Kidney epithelial cell (primary cell): Measurements from ENCODE around the gene GRB7. TPM values are rescaled to one million over a fixed set of nuclear protein-coding genes. Genes with fewer than 3 reads are reported as not detected.

Experiments used
- DNase-seq: peaks from one replicate; pipeline ENCODE4 v3.0.0-alpha.2; 2010; ENCODE audit warnings: low read depth
- H3K27me3 ChIP-seq: 2 replicates; pipeline ENCODE4 v1.6.0; 2011; ENCODE audit warnings: low read length; ENCODE audit not compliant: control insufficient read depth, insufficient read depth
- H3K36me3 ChIP-seq: 2 replicates; pipeline ENCODE4 v1.5.1; 2011; ENCODE audit warnings: low read length; ENCODE audit not compliant: control insufficient read depth, insufficient read depth
- H3K4me3 ChIP-seq: 2 replicates; pipeline ENCODE4 v1.5.1; 2011; ENCODE audit warnings: low read depth, mild to moderate bottlenecking, control low read depth, low read length
- total RNA-seq: library from RNA; depleted of rRNA; stranded (reverse); fragments of >200 nt; gene quantifications from 2 replicates; pipeline ENCODE4 v1.2.3, GENCODE V29; 2015
- TF ChIP-seq, protein P1 (sequence below): IDR thresholded peaks from 2 replicates; pipeline ENCODE4 v1.5.1; 2011; ENCODE audit warnings: mild to moderate bottlenecking, moderate library complexity, low read length, control low read depth, inconsistent platforms; ENCODE audit not compliant: insufficient read depth, poor library complexity, severe bottlenecking

The GRB7 gene
- total RNA-seq, 1 donor from 2014 or later = 21.2 TPM

DNA sequence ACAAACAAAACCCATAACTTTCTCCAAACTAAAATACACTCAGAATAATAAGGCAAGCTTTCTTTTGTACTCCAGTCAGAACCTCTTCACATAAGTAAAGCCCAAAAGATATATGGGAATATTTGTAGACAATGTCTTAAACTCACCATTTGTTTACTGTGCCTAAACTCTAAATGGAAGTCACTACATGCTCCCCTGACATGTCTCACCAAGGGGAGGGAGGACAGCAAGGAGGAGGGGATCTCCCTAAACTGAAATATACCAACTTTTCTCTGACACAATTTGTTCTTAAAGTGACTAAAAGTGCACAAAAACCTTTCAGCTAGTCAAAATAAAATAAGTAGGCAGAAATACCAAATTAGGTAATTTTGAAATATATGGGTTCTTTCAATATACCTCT, 38.5 kb downstream of the GRB7 start:
- no peaks in the 10 kb centered on the region for H3K36me3 ChIP-seq
- TF ChIP-seq, protein P1, sequence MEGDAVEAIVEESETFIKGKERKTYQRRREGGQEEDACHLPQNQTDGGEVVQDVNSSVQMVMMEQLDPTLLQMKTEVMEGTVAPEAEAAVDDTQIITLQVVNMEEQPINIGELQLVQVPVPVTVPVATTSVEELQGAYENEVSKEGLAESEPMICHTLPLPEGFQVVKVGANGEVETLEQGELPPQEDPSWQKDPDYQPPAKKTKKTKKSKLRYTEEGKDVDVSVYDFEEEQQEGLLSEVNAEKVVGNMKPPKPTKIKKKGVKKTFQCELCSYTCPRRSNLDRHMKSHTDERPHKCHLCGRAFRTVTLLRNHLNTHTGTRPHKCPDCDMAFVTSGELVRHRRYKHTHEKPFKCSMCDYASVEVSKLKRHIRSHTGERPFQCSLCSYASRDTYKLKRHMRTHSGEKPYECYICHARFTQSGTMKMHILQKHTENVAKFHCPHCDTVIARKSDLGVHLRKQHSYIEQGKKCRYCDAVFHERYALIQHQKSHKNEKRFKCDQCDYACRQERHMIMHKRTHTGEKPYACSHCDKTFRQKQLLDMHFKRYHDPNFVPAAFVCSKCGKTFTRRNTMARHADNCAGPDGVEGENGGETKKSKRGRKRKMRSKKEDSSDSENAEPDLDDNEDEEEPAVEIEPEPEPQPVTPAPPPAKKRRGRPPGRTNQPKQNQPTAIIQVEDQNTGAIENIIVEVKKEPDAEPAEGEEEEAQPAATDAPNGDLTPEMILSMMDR = no peak
- no peaks in the 10 kb centered on the region for H3K27me3 ChIP-seq
- no peak overlapping the region for H3K4me3 ChIP-seq
- DNase-seq = no peak

DNA sequence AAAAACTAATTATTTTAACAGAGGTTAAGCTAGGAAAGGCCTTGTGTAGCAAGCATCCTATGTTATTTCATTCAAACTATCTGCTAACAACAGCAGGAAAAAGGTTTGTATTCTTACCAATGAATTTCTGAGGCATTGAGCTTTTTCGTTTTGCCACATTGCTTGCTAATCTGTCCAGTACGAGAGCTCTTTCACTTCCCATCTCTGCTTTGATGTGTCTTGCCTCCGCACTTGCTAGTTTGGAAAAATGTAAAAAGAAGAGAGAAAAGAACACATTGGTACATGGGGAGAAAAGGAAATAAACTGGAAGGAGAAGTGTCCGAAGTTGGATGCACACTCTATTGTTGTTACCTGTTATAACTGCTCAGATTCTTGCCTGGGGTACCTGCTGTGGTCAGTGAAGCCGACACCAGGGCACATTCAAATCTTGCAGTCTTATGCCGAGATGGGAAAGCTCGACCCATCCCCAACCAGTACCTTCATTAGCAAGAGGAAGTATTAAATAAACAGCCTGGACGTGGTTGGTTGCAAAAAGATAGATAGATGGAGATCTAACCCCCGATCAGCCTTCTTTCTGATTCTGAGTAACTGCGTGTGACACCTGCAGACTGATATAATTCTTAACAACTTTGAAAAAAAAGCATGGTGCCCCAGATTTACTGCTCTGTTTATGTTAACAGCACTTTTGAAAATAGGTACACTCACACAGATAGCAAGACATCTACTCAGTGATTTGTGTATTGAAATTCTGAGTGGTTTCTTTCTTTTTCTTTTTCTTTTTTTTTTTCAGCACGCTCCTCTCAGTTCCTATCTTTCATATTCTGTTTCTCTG, 40.0 kb downstream of the GRB7 start:
- Histone ChIP-seq H3K4me3 (no peak overlapping the region), H3K27me3 (no peaks in the 10 kb centered on the region), H3K36me3 (no peaks in the 10 kb centered on the region)
- TF ChIP-seq, protein P1 = no peak
- no peak for DNase-seq

DNA sequence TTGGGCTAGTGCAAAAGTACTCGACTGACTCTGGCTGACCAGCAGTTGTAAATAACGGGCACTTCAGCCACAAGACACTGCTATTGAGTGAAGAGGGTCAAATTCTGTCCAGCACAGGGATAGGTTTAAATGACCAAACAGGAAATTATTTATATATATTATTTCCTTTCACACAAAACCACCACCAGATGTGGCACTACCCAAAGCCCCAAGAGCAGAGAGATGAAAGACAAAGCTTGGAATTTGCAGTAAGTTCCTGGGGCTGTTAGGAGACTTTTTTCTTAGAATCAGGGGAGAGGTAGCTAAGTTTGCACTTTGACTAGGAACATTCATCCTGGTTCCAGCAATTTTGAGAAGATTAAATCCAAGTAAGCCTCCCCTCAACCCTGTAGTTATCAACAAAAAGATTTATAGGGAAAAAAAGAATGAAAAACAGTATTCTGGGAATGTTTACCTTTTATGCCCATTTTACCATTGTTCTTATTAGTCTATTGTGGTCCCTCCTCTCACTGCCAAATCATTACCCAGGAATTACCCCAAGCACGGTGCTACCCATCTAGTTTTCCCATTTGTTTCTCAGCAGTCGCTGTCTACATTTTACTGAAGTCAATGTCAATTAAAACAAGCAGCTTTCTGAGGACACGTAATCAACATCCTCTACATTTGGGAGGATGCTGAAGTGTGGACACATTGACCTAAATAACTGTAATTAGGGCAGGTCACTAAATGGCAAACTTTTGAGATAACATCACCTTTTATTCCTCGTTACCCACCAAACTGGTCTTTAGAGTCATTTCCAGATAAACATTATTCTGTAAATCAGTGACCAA, 43.5 kb downstream of the GRB7 start:
- H3K4me3 ChIP-seq = no peak overlapping the region
- H3K36me3 ChIP-seq = no peaks in the 10 kb centered on the region
- H3K27me3 ChIP-seq = peaks cover 2% of the 10 kb centered on the region
- TF ChIP-seq, protein P1 = no peak
- no peak for DNase-seq

- DNase-seq = no peak
- no peaks in the 10 kb centered on the region for H3K36me3 ChIP-seq
- peaks cover 2% of the 10 kb centered on the region for H3K27me3 ChIP-seq
- TF ChIP-seq, protein P1 = no peak
- no peak overlapping the region for H3K4me3 ChIP-seq
Measured at GRCh38 chr17:39781861-39782213, 44.1 kb downstream of the GRB7 start.

- Histone ChIP-seq H3K27me3 (peaks cover 2% of the 10 kb centered on the region), H3K36me3 (no peaks in the 10 kb centered on the region), H3K4me3 (no peak overlapping the region)
- TF ChIP-seq, protein P1 = no peak
- DNase-seq = no peak
Measured at GRCh38 chr17:39782481-39782880, 44.7 kb downstream of the GRB7 start.

DNA sequence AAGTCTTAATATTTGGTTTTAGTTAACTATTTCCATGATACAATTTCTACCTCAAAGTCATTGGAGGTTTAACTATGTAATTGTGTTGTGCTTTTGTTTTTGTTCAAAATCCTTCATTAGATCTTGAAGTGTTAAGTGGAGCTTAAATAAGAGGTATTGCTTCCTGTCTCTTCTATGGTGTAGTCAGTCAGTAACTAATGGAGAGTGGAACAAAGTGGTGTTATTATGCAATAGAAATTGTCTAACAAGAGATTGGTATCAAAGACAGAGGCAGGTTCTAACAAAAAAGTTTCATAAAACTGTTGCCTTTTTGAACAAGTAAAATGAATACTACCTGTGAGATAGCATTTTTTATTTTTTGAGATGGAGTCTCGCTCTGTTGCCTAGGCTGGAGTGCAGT, 45.2 kb downstream of the GRB7 start:
- Histone ChIP-seq H3K27me3 (peaks cover 2% of the 10 kb centered on the region), H3K4me3 (no peak overlapping the region), H3K36me3 (no peaks in the 10 kb centered on the region)
- TF ChIP-seq, protein P1 = no peak
- DNase-seq = no peak
